NCI-H526 treated with DMSO at 0.1 percent for 48 hours (cell line): Measurements from ENCODE around the gene ATP12A.
"Not testable (repeated sequence)": the region's sequence is repeated elsewhere in the genome, so short reads cannot be mapped to it uniquely, and the experiment has no call there.

ENCODE experiments used
- DNase-seq: peaks from one replicate; lab custom pipeline; 2025; lab: John Stamatoyannopoulos, UW

The ATP12A gene

DNA sequence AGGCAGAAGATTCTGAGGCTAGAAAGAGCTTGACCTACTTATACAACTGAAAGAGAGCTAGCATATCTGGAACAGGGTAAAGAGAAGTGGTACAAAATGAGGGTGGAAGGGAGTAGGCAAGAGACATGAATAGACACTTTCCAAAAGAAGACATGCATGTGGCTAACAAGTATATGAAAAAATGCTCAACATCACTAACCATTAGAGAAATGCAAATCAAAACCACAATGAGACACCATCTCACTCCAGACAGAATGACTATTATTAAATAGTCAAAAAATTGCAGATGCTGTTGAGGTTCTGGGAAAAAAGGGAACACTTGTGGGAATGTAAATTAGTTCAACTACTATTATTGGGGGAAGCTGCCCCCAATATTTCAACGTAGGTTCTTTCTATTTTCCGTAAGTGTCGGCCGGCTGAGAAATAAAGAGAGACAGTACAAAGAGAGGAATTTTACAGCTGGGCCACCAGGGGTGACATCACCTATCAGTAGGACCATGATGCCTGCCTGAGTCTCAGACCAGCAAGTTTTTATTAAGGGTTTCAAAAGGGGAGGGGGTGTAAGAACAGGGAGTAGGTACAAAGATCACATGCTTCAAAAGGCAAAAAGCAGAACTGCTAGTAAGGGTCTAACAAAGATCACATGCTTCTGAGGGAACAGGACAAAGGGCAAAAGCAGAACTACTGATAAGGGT lies 50.8 kb downstream of the ATP12A start:
- not testable (repeated sequence) for DNase-seq

- no peak for DNase-seq
Measured at GRCh38 chr13:24734950-24735349, 54.7 kb downstream of the ATP12A start.

- DNase-seq, result no peak
Measured at GRCh38 chr13:24737042-24737441, 56.8 kb downstream of the ATP12A start.

DNA sequence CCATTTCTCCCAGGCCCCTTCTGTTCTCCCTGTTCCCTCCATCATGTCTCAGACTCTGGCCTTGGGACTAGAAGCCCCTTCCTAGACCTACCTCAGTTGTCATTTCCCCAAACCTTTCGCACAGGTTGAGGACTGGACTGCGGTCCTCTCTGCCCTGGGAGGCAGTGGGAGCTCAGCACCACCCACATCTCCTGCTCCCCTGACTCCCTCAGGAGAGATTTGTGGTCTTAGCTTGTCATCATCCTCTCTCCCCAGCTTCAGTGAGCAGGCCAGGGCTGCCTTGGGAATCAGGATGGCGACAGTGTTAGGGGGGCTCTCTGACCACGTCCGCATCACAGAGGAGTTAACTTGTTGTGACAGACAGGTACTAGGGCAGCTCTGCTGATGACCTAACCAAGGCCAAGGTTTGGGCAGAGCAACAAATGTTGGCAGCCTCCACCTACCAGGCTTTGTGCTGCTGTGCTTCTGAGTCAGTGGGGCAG lies 58.2 kb downstream of the ATP12A start:
- DNase-seq, result no peak

DNA sequence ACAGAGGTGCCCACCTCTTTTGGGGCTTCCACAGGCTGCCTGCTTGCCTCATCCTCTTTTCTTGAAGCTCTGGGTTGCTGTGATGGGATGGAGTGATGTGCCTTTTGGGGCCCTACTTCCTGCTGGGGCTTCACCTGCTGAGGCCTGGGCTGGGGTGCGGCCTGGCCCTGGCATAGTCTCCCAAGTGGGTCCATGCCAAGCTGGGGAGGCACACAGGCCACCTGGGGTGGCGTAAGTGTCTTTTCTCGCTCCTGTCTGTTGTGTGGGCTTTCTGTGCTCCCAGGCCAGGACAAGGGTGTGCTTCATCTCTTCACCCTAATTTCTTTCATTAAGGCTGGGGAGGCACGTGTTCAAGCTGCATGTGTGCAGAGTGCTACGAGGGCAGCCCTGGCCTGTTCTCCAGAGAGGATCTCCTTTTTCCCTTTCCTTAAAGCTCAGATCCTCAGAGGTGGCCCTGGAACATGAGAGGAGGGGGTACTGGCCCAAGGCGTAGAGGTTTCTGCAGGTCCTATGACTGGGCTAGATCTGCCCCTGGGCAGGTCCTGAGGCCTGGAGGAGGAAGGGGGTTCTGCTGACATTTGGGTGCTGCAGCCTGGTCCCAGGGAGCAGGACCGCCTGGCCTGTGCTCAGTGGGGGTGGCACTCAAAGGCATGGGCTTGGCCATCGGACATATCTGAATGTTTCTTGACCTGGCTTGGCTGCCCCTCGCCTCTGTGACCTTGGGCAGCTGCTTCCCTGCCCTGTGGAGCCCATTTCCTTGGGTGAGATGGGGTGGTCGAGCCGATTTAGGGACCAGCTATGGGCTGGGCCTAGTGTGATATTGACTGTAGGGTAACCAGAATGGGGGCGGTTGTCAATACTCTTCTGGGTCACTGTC lies 60.0 kb downstream of the ATP12A start:
- no peak for DNase-seq

DNA sequence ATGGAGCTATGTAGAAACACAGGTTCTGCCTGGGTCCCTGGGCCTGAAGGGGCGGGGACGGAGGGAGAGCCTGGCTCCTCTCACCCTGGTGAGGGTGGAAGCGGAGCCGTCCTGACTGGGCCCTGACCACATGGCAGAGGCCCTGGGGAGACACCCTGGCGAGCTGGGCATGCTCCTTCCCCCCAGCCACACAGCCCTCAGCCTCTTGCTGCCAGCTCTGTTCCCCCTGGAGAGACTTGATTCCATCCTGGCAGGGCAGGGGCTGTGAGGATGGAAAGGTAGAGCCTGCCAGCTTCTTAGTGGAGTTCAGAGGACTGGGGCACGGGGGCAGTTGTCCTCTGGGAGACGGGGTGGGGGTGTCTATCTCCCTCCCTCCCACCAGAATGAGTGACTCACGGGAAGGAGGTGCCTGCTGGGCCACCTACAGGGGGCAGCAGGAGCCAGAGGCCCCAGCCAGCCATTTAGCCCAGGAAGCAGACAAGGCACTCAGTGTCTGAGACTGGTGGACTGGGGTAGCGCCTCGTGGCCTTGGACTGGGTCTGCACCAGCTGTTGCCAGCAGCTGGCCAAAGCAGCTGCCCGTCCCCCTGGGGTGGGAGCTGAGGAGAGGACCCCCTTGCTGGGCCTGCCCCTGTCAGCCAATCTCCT lies 60.9 kb downstream of the ATP12A start:
- no peak for DNase-seq

- DNase-seq, result no peak
Measured at GRCh38 chr13:24741791-24742190, 61.6 kb downstream of the ATP12A start.

GRCh38 chr13:24742294-24742693 lies 62.1 kb downstream of the ATP12A start:
- DNase-seq, result no peak

DNA sequence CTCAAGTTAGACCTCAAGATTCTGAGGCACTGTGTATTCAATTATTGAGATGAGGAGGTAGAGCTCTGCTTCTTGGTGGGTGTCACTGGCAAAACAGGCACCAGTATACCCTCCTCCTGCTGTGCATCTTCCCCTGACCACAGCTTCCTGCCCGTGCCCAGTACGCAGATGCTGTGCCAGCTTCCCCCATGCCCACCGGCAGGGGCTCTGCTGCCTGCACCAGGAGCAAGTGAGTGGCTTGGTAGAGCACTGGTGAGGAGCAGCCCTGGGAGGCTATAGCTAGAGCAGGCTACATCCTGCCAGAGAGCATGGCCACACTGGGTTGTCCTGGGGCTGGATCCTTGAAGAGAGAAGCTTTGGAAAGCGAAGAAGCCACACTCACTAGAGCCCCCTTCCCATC lies 62.8 kb downstream of the ATP12A start:
- no peak for DNase-seq

DNA sequence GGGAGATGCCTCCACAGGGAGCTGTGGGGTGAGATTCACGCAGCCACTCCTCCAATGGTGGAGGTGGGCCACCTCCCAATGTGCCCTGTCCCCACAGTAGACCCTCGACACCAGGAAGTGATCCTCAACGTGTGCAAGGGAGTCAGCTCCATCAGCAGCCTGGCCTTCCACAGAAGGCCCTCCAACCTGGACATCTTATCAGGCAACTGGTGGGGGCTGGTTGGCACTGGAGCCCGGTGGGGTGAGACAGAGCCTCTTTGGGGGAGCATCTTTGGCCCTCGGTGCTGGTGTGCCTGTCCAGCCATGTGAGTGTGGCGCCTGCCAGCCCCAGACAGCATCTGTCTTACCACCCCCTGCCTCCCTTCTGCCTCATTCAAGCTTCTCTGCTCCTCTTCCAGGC lies 64.0 kb downstream of the ATP12A start:
- DNase-seq, result no peak

DNA sequence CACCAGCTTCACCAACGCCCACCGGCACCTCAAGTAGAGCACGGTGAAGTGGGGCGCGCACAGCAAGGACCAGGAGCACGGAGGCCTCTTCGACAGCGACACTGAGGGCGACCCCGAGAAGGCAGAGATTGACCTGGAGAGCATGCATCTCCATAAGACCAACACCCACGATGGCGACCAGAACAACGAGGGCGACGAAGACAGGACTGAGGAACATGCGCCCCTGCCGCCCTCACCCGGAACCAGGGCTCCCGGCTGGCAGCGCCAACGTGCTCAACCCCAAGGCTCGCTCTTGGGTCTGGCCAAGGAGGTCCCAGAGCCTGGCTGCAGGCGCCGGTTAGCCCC lies 65.3 kb downstream of the ATP12A start:
- no peak for DNase-seq

DNA sequence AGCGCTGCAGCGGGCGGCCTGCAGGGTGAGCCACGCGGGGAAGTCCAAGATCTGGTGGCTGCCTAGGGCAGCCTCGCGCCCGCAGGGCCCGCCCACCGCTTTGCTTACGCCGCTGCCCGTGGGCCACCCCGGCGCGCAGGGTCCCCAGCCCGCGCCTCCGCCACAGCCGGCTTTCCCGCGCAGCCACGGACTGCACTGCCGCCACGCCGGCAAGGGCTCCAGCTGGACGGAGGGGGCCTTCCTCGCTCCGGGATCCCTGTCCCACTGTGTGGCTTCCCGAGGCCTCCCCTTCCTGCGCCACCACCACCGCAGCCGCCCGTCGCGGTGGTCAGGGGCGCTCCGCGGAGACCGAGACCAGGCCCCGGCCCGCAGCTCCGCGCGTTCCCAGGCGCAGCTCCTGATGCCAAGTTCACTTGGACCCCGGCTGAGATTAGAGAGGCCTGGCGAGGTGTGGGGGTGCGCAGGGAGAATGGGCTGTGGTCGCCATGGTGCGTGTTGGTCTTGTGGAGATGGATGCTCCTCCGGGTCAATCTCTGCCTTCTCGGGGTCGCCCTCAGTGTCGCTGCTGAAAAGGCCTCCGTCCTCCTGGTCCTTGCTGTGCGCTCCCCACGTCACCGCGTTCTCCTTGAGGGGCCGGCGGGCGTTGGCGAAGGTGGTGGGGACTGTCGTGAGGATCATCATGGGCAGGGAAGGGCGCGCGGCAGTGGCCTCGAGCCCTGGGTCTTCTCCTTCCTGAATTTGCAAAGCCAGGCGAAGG lies 65.8 kb downstream of the ATP12A start:
- no peak for DNase-seq

- DNase-seq, result no peak
Measured at GRCh38 chr13:24746618-24747247, 66.5 kb downstream of the ATP12A start.

GRCh38 chr13:24747248-24748060 lies 67.2 kb downstream of the ATP12A start:
- peak; percentile 32 for DNase-seq

DNA sequence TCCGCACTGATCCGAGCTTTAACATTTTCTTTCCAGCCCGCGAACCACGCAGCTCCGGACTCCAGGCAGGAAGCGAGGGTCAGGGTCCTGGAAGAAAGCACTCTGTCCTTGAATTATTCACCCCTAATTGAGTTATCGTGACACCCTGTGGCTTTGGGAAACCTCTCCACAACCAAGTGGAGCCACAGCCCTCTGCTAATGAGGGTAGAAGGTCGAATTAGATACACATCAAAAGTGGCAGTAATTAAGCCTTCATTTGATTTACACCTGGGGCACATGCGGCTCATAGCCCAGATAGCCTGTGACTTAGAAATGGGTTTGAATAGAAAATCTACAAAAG lies 67.8 kb downstream of the ATP12A start:
- DNase-seq, result no peak

GRCh38 chr13:24759197-24759596 lies 79.0 kb downstream of the ATP12A start:
- DNase-seq, result no peak
